Measurements from ENCODE around the gene TMEM208. TPM values are rescaled to one million over a fixed set of nuclear protein-coding genes. Genes with fewer than 3 reads are reported as not detected.

Gene TMEM208
- 19.6 and 22.7 TPM in 2 replicates for total RNA-seq

GRCh38 chr16:67226804-67227566 lies at the start of gene TMEM208:
TMEM208 (plus strand) TSS chr16:67227130; CDS start chr16:67227219, 89 bp downstream.

GRCh38 chr16:67183627-67184452 lies 43.1 kb upstream of the TMEM208 start, which contains the start of gene MATCAP1:
MATCAP1 (minus strand) TSS chr16:67183963; CDS start chr16:67180610, 3,353 bp downstream.

GRCh38 chr16:67190041-67190440 lies 36.9 kb upstream of the TMEM208 start, which contains the start of gene EXOC3L1:
EXOC3L1 (minus strand) TSS chr16:67190136; CDS start chr16:67189676, 460 bp downstream.

GRCh38 chr16:67191995-67192681 lies 34.8 kb upstream of the TMEM208 start, which contains the start of gene E2F4:
E2F4 (plus strand) TSS chr16:67192155; CDS start chr16:67192228, 73 bp downstream.

GRCh38 chr16:67199011-67199807 lies 27.7 kb upstream of the TMEM208 start, which contains the start of gene ELMO3:
ELMO3 (plus strand) TSS chr16:67199131; CDS start chr16:67199327, 196 bp downstream.

GRCh38 chr16:67247192-67248072 lies 20.5 kb downstream of the TMEM208 start, which contains the start of gene FHOD1:
FHOD1 (minus strand) TSS chr16:67247481; CDS start chr16:67247410, 71 bp downstream.

GRCh38 chr16:67248401-67249177 lies 21.7 kb downstream of the TMEM208 start, which contains the start of gene SLC9A5:
SLC9A5 (plus strand) TSS chr16:67248979; CDS start chr16:67249015, 36 bp downstream.

Small RNA genes lying within 50 kb of the gene (small RNA-seq; reads per million reads assigned to genes)
- 1.8 reads per million, percentile 44 among the genes with 10 or more reads in this experiment for gene MIR328

Other genes with a start within 250 kb of the TMEM208 start
- 0.93 and 1.6 TPM in 2 replicates for gene CES4A, start 238.5 kb upstream of the TMEM208 start, total RNA-seq
- gene CBFB, start 198.0 kb upstream of the TMEM208 start, total RNA-seq, result 122 and 128 TPM in 2 replicates
- gene PHAF1, start 117.2 kb upstream of the TMEM208 start, total RNA-seq, result 14.6 and 19.1 TPM in 2 replicates
- 1.9 and 4.3 TPM in 2 replicates for gene B3GNT9, start 76.1 kb upstream of the TMEM208 start, total RNA-seq
- 10.8 and 11.6 TPM in 2 replicates for gene TRADD, start 67.2 kb upstream of the TMEM208 start, total RNA-seq
- gene FBXL8, start 67.2 kb upstream of the TMEM208 start, total RNA-seq, result 3.5 and 6.2 TPM in 2 replicates
- gene HSF4, start 62.4 kb upstream of the TMEM208 start, total RNA-seq, result 0.79 and 1.9 TPM in 2 replicates
- gene NOL3, start 56.6 kb upstream of the TMEM208 start, total RNA-seq, result 7.0 and 8.2 TPM in 2 replicates
- 15.4 and 16.2 TPM in 2 replicates for gene MATCAP1, start 43.2 kb upstream of the TMEM208 start, total RNA-seq
- 3.3 and 4.0 TPM in 2 replicates for gene EXOC3L1, start 37.0 kb upstream of the TMEM208 start, total RNA-seq
- 82.8 and 97.1 TPM in 2 replicates for gene E2F4, start 35.0 kb upstream of the TMEM208 start, total RNA-seq
- gene ELMO3, start 28.0 kb upstream of the TMEM208 start, total RNA-seq, result 0.79 and 0.93 TPM in 2 replicates
- 37.4 and 38.3 TPM in 2 replicates for gene FHOD1, start 20.4 kb downstream of the TMEM208 start, total RNA-seq
- 0.40 and 0.65 TPM in 2 replicates for gene SLC9A5, start 21.8 kb downstream of the TMEM208 start, total RNA-seq
- 18.1 and 28.4 TPM in 2 replicates for gene PLEKHG4, start 52.4 kb downstream of the TMEM208 start, total RNA-seq
- 0.13 and 0.14 TPM in 2 replicates for gene KCTD19, start 99.6 kb downstream of the TMEM208 start, total RNA-seq
- 0.13 and 0.86 TPM in 2 replicates for gene LRRC36, start 99.7 kb downstream of the TMEM208 start, total RNA-seq
- 0.07 TPM in 1 of 2 replicates, not detected in the other for gene TPPP3, start 166.4 kb downstream of the TMEM208 start, total RNA-seq
- 4.0 and 6.3 TPM in 2 replicates for gene ZDHHC1, start 189.3 kb downstream of the TMEM208 start, total RNA-seq
- 0.07 TPM in 1 of 2 replicates, not detected in the other for gene HSD11B2, start 204.0 kb downstream of the TMEM208 start, total RNA-seq